NCI-H1930 (cell line): ENCODE results near the gene CSRNP3.
"Not testable (repeated sequence)": the region's sequence is repeated elsewhere in the genome, so short reads cannot be mapped to it uniquely, and the experiment has no call there.

Source experiments
- DNase-seq, 2 experiments: peaks; one replicate each; lab custom pipeline; 2025; lab: John Stamatoyannopoulos, UW

Gene CSRNP3

DNA sequence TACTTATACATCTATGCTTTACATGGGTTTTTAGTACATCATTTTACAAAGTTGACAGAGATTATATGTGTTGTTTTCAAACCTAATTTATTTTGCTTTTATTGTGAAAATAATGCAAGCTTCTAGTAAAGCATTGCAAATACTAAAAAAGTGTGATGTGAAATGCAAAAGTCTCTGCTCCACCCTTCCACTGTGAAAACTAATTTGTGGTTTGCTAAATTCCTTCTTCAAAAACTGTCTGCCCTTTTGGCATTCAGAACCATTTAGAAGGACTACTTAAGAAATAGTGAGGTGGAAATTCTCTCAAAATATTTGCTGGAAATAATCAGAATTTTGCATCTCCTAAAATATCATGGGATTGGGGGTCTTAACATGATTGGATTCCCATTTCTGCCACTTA, 78.4 kb downstream of the CSRNP3 start:
- no peak for DNase-seq

DNA sequence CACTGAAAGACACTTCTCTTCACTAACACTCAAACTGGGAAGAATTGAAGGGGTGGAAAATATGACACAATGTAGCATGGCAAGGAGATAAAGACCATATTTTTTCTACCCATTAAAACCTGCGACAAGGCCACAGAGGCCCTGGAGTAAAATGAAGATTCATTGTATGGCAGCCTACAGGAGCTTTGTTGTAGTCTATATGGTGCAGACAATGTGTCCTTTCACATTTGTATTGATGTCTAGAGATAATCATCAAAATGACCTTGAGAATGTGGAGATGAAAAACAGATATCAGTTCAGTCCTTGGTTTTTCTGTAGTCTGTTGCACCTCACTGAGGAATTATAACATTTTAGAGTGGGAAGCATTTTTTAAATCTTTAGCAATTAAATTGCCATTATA, 80.1 kb downstream of the CSRNP3 start:
- no peak for DNase-seq

DNA sequence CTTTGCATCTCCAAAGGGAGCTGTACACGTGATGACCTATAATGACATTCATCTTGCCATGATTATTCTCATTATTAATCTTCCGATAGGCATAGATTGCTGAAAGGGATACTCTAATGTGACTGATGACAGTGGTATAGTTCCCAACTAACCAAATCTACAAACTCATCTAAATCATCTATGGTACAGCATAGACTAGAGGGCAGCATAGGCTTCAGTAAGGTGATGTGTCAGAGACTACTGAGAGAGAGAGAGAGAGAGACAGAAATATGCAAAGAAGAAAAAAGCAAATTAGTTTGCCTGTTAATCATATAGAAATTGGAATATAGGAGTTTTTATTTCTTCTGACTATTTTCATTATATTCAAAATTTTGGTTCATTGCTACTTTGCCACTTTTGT, 89.3 kb downstream of the CSRNP3 start:
- no peak for DNase-seq

DNA sequence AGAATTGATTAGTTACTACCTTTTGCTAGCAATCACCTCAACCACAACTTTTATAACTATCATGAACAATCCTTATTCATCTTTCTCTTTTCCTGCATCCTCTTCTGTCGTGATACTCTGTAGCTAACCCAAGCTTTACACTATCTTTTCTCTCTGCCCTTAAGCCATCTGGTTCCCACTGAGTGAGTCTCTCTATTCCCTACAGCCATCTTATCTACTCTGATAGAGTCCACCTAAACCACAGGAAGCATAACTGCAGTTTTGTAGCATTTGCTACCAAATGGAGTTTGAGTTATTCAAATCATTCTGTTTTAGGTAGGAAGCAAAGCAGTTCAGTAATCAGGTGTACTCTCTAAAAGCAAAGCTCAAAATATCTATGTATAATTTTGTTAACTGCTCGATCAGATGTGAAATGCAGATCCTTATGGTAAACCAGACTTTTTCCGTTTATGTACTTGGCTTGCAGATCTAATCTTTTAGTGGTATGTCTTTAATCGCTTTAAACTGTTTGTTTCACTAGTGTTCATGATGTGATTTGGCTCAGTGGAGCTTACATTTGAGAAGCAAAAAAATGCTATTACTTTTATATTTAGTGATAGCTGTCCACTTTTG, 91.0 kb downstream of the CSRNP3 start:
- no peak for DNase-seq

DNA sequence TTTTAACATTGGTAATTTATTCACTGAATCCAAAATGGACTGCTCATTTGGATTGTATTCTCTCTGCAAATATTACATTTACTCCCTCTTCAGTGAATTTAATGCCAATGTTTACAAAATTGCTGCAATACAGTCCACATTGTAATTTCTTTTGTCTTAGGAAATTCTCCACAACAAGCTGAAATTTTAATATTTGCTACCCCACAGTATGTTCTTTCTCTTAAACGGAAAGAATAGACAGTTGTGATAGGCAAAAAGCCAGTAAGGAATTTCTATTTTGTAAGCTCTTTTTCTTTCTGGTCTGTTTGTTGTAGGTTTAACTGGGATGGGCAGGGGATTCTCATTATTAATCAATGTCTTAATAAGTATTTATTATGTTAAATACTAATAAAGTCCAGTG, 92.0 kb downstream of the CSRNP3 start:
- DNase-seq, result no peak

DNA sequence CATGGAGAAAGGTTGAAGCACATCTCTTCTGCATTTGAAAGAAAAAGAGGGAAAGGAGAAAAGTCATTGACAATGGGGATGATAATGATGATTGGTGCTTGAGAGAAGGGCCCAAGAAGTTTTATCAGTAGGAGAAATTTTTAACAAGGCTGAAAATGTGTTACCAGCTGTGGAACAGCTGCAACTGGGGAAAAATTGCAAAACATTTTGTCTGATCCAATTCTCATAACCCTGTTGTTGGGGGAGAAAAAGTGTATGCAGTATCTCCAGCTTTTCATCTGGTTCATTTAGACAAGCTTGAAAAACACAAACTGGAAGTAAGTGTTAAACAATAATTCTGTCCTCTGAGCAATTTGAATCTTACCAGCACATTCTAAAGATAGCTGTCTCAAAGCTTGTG, 92.7 kb downstream of the CSRNP3 start:
- DNase-seq, result no peak

DNA sequence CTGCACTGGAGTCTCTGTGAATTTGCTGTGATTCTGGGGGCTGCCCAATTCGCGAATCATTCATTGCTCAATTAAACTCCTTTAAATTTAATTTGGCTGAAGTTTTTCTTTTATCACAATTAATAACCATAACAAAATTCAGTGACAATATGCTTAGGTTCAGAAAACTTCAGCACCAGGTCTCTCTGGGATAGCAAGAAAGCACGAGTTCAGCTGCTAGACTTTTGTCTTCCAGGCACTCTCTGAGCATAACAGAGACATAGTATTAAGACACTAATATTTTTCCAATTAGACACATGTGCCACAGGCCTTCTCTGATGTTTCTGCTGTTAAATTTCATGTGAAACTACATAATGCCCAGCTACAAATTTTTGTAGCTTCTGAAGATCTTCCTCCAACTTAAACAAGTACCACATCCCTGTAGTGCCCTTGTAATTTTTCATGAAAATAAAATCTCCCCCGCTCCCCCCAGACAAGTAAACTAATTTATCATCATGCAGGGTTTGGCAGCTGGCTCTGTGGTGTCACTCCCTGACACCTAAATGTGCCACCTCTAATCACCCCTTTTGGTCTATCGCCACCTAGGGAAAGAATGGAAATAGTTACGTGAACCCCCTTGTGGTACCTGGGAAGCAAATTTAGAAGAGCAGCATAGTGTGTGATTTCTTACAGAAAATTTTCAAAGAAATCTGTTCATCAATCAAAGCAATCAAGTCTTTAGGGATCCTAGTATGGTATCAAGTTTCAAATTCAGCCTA, 94.1 kb downstream of the CSRNP3 start:
- DNase-seq, result no peak

DNA sequence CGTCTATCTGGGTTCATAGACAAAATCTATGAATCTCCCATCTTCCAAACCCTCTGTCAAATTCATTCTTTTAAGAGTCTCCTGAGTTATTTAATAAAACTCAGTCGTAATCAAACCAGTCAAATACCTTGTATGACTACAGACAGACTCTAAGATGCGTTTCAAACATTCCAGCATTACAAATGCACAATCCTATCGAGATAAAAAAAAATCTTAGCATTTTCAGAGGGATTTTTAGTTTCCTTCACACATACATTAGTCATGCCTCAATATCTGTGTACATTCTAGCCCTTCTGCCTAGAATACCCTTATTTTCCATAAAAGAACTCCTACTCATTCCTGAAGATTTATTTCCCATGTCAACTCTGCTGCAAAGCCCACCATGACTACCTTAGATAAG, 96.5 kb downstream of the CSRNP3 start:
- DNase-seq, result no peak

DNA sequence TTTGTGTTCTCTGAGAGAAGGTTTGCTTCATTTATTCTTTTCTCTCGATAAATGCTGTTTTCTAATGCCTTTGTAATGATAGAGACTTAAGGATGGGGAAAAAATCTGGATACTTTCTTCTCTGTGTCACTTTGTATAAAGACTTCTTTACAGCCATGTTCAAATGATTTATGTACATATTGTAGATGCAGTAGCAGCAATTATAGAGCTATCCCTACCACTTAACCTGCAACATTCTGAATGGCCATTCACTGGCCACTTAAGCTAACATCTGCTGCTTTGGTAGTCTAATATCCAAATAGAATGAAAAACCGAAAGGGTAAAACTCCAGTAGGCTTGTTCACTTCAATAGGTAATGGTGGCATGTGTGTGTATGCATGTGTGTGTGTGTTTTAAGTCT, 97.8 kb downstream of the CSRNP3 start:
- no peak for DNase-seq

DNA sequence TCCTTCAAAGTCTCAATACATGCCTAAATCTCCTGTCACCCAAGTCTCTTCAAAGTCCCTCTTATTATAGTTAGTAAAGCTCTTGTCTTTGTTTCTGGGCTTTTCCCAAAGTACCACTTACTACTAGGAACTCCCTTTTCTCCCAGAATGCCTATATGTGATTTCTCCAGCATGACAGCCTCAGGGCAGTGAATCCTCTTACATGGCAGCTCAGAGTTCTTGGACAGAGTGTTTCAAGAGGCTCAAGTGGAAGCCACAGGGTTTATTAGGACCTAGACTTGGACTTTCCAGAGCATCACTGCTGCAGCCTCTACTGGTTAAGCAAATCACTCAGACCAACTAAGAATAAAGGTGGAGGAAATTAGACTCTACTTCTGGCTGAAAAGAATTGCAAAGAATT, 98.9 kb downstream of the CSRNP3 start:
- no peak for DNase-seq

DNA sequence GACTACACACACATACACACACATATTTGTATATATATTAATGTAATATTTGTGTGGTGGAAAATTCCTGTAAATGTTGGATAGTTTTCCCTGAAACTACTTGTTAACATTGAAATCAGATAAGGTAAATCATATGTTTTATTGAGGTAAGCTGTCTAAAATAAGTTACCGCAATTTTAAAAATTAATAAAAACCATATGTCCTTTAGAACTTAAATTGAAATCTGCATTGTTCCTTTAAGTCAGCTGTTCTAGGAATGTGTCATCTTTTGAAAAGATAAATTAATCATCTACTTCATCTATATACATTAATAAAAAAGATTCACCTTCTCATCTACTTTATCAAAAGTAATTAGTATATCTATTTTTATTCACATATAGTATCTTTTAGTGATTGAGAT, 102.0 kb downstream of the CSRNP3 start:
- DNase-seq, result no peak

DNA sequence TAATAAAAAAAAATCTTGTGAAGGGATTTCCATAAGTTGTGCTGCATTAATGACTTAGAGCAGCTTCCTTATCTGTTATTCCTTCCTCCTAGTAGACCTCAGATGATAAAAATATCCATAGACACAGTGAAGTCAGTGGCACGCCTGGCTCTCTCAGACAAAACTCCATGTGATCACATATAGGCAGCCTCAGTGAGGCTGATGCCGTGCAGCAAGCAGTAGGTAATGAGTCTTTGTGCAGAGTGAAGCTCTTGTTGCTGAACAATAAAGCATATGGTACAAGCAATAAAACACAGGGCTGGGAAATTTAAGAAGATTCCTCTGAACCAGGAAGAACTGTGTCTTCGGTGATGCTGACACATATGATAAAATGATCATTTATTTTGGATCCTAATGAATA, 102.7 kb downstream of the CSRNP3 start:
- DNase-seq, result no peak

DNA sequence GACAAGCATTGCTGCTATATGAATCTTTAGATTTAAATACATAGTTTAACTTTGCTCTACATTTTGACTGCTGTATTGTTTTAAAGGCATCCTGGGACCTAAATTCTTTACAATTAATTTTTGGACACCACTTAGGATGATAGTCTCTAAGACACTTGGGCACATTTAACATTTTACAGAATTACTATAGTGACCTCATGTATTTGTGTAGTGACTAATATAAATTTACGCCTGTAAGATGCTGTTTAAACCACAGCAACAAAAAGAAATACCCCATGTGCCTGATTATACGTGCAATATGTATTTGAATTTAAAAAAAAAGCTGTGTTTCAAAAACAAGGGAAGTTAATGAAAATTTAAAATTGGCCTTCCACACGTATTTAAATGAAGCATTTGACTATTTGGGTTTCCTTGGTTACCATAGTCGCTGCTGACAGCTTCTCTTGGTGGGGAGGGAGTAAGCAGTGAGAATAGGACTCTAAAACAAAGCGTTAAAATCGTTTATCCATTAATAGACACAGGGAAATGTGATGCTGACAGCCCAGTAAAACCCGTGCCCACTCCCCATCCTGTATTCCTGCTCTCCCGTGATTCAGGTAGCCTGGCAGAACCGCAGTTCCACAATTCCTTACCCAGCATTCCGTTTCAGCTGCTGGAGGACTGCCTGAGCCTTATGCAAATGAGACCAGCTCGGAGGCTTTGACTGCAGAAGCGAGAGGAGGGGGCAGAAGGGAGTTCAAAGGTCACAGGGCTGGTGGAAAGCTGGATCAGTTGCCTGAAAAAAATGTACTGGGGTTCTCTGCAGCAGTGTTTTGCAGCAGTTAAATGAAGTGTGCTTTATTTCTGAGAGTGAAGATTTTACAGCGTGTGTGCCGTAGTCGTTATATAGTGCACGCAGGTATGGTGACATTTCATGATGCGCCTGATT, 104.3 kb downstream of the CSRNP3 start:
- DNase-seq, result no peak

DNA sequence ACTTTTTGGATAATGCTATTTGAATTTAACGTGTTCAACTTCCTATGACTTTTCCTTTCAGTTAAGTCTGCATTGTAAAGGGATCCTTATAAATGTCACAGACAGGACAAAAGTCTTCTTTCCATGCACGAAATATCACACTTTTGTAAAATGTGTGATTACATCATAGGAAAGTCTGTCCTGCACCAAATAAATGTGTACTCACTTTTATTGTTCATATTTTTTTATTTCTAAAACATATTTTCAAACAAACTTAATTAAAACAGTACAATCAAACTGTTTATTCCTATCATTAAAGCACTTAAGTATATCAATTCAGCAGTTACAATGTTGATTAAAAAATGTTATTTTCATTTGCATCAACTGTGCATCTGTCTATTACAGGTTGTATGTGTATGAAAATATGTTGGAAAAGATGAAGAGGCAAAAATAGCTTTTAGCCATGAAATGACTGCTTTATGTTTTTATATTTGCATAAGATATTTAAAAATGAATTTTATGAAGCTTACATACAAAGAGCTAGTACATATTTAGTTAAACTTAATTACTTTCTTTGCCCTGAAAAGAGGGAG, 105.6 kb downstream of the CSRNP3 start:
- no peak for DNase-seq

DNA sequence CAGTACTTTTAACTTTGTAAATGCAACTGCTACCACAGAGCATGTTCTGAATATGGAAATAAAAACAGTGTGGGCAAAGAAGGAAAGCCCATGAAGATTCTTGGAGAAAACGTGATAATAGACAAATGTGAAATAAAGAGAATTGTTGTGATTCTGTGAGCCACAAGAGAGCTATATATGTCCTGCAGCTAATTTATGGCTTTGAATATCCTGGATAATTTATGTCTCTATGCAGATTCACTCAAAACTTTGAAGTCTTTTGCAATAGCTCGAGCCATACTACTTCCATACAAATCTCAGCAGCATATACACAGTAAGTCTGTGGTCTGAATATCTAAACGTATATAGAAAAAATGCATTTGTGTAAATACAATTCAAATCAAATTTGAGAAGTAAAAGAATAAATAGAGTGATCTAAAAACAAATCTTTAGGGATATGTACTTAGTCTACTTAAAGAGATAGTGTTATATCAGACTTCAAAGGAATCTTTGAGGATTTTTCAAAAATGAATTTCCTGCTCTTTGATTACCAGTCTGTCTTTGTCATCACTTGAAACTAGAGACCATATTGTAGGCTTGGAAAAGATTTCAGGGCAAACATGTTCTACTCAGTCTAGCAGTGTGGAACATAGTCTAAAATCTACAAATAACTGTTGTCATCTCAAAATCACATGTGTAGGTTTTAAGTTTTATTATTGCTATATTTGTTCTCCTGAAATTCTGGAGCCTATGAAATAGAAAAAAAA, 107.1 kb downstream of the CSRNP3 start:
- no peak for DNase-seq

DNA sequence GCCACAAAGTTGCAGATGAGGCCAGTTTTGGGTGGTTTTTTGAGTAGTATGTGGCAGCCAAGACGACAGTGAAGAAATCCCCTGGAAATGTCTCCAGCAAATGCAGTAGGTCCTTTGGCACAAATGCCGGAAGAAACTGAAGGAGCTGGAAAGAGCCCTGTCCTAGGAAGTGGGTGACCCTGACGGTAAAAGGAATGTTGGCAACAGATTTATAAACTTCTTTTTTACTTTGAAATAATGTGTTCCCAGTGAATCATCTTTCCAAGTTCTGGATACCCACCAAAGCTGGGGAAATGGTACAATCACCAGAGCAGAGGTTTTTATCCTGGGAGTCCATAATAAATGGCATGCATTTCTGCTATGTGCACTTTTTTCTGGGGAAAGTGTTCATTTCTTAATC, 112.9 kb downstream of the CSRNP3 start:
- no peak for DNase-seq

DNA sequence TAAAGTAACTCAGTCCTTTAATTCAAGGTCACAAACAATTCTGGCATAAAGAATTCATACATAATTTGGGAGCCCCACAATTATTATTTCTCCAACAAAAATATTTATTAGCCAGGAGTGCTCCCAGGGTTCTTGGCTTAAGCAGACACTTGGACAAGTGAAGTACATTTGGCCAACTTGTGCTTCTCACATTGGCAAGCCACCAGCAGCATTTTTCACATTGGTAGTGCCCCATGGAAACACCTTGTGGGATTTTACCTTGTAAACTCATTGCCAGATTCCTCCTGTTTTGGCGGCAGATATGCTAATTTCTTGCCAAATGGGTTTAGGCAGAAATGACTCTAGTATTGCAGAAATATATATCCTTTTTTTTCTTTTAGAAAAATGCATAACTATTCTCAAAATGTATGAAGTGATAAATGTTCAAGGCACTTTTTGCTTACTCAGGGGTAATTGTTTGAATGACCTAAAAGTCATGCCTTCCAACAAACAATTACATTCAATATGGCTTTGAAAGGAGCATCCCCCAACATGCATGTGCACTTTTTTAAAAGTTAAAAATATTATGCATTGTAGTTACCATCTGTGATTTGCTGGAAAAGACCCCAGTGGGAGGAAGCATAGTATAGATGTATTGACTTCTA, 113.5 kb downstream of the CSRNP3 start:
- DNase-seq, result no peak

DNA sequence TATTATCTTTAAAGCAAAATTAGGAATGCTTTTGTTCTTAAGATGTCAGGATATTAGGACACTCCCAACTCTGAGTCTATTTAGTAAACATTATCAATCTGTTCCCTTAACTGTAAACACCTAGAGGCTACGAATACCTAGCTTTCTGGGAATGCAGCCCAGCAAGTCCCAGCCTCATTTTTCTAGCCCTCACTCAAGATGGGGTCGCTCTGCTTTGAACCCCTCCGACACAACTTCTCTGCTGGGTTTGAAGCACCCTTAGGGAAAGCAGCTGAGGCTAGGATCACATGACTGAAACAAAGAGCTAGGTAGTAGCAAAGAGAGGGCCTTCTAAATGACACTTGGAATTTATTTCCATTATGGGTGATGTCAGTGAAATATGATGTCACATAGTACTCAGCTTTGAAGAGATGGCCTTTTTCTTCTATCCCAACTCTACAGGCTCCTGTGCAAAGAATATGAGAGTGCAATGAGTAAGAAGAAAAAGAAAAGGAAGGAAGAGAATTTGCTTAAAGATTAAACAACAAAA, 114.7 kb downstream of the CSRNP3 start:
- DNase-seq, result no peak

DNA sequence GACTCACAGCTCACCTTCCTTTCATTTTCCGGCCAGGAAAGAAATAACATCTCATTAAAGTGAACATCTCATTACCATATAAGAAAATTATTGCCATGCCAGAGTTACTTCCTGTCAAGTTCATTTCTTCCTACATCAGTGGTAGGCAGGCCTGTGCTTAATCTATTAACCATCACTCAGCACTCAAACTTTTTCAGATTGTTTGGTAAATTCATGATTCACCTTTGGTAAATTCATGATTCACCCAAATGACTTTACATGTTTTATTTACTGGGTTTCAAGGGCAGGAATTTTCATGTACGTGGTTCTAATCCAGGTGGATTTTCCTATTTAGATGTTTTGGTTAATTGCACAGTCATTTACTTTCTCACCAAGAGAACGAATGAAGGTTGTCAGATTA, 116.5 kb downstream of the CSRNP3 start:
- DNase-seq, result no peak

DNA sequence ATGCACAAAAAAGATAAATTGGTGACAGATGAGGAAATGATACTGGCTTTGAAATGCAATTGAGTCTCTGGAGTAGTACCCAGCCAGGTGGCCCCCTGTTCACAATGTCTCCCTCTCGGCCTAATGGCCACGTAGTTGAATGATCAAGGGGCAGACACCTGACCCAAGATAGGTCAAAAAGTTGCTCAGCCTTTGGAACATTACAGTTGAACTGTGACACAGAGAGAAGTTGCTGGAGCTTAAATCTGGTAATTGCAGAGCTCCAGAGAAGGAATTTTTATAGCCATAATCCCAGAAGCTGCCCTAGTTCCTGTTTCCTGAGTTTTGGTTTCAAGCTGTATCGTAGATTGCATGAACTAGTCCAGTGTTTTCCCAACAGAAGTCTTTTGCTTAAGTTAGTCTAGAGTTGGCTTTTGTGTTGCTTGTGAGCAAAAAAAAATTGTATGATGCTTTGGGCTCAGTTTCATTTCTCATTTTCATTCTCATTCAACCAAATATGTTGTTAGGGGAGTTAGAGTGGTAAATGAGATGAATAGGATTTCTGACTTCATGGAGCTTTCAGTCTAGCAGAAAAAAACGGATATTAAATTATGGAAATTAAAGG, 117.9 kb downstream of the CSRNP3 start:
- DNase-seq, result no peak

DNA sequence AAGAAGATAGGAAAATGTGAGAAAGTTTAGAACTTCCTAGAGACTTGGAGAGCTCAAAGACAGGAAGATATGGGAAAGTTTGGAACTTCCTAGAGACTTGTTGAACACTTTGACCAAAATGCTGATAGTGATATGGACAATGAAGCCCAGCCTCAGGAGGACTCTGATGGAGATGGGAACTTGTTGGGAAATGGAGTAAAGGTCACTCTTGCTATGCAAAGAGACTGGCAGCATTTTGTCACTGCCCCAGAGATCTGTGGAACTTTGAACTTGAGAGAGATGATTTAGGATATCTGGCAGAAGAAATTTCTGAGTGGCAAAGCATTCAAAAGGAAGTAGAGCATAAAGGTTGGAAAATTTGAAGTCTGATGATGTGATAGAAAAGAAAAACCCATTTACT, 121.5 kb downstream of the CSRNP3 start:
- DNase-seq, result not testable (repeated sequence)
